Measurements from ENCODE around the gene FAM53B. TPM values are rescaled to one million over a fixed set of nuclear protein-coding genes. Genes with fewer than 3 reads are reported as not detected.

The FAM53B gene
- total RNA-seq, 1 donor from 2014 or later, result 17.5 TPM

DNA sequence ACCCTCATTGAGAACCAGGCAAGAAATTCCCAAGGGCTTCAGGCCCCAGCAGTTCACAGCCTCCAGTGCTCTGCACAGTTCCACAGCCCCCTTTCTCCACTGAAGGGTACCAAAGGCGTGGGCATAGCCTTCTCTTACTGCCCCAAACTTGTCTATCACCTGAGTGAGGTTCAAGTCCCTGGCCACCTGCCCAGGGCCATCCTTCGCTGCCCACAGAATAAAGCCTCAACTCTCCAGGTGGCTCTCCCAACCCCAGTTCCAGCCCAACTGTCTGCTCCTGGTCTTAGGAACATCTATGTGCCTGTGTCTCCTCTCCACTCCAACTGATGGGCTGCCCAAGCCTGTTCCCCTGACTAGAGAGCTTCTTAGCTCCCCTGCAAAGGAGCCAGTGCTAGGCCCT, 79.1 kb downstream of the FAM53B start:
- DNase-seq (ENCODE audit: low read depth, low spot score), result no peak

DNA sequence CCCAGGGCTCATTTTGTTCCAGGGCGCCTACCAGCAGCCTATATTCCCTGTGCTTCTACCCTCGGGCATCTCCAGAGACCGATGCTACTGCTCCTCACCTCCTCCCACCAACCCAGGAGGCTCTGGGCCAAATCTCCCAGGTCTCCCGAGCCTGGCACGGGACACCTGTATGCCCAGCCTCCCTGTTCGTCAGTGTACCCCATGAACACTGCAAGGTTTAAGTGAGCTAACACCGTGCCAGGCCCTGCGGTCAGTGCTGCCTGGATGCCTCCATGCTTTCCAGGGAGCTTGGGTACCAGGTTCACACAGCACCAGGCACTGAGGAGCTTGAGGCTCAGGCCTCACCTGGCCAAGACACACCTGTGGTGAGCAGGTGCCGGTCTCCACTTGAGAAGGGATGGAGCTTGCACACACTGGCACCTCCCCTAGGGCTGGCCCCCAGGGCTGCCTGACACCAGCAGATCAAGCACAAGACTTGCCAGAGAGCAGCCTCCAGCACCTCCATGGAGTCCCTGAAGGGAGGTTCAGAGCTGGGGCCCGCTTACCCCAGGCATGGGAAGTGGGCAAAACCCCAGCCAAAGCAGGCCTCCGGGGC, 80.3 kb downstream of the FAM53B start:
- DNase-seq (ENCODE audit: low read depth, low spot score), result no peak

DNA sequence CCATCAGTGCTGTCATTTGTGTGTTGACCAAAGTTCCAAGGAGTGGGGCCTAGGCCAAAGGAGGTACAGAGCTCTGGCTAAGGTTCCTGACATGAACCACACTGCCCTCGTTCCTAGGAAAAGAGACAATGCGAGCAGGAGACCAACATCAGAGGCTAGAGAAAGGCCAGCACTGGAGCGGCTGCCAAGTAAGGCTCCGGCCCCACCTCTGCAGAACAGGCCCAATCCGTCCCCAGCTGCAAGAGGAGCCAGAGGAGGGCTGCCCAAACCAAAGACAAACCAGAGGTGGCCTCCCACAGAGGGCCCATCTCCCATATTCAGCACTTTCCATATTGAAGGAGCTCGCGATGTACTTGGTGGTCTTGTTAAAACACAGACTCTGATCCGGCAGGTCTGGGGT, 81.0 kb downstream of the FAM53B start:
- DNase-seq (ENCODE audit: low read depth, low spot score), result no peak

DNA sequence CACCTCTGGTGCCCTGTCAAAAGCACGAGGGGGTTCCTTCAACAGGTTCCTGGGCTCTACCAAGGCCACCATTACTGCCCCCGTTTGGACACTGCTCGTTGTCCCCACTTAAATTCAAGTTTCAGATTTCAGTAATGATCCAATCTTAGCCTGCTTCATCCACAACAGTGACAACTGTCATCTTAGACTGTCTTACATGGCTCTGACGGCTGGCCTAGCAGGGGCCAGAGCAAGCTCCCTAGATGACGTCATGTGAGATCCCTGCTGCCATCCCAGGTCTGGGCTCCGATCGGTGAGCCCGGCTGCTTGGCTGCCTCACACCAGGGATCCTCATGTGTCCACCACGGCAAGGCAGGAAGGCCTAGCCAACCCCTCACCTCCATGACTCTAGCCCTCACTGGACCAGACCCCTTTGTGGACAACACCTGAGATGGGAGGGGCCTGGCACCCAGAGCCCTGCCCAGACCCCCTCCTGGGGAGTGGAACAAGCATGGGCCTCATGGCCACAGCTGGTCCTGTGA, 82.5 kb downstream of the FAM53B start:
- DNase-seq (ENCODE audit: low read depth, low spot score), result no peak

DNA sequence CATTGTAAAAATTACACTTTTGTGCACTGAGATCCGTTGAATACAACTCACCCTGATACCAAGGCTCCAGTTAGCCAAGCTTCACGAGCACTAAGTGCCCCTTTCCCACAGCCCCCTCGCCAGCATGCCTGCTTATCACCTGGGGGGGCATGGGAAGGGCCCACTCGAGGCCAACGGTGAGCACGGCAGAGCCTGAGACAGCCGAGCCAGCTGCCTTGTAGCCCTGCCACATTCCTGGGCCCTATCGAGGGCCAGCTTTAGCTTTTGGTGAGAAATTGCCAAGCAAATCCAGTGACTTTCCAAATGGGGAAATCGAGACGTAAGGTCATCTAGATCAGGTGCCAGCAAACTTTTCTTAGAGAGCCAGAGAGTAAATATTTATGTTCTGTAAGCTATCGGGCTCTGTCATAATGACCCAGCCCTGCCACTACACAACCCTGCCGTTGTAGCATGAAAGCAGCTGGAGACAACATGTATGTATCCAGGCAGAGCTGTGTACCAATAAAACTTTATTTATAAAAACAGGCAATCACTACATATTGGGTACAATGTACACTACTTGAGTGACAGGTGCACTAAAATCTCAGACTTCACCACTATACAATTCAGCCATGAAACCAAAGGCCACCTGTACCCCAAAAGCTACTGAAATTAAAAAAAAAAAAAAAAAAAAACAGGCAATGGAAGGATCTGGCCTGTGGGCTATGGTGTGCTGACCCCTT, 83.6 kb downstream of the FAM53B start:
- no peak for DNase-seq (ENCODE audit: low read depth, low spot score)

DNA sequence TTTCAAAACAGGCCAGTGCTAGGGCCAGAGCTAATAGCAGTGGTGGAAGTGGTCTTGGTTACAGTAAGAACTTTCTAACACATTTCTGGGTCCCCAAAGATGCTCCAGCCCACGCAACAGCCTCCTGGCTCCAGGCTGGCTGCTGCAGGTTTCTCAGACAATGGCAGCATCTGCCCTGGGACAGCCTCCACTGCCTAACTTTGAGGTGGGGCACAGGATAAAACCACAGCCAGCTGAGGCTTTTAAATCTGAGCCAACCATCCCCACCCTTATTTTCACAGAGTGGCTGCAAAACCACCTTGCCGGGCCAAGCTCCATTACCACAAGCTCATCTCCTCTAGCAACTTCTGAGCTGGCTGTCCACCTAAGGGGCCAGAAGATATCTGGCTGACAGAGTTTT, 84.8 kb downstream of the FAM53B start:
- no peak for DNase-seq (ENCODE audit: low read depth, low spot score)

DNA sequence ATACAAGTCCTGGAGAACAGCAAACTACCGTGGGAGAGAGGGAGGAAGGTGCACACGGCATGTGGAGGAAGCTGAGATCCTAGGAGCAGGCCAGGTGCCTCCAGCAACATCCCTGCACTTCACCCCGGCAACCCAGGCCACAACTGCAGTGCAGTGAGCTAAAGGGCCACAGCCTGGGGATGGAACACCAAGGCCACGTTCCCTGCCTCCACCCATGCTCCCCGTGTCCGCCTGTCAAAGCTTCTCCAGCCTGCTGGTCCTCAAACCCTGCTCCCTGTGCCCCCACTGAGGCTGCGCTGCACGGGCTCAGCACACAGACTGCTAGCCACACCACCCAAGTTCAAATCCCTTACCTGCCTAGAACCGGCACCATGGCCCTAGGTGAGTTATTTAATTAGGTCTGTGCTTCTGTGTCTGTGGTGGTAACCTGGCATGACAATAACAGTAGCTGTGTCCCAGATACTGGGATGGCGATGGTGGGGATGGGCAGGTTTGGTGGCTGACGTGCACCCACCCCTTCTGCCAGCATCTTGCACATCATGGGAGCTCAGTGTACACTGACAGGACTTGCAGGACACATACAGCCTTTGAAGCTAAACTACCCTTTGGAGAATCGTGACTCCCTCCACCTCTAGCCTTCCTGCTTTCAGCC, 85.5 kb downstream of the FAM53B start:
- no peak for DNase-seq (ENCODE audit: low read depth, low spot score)

DNA sequence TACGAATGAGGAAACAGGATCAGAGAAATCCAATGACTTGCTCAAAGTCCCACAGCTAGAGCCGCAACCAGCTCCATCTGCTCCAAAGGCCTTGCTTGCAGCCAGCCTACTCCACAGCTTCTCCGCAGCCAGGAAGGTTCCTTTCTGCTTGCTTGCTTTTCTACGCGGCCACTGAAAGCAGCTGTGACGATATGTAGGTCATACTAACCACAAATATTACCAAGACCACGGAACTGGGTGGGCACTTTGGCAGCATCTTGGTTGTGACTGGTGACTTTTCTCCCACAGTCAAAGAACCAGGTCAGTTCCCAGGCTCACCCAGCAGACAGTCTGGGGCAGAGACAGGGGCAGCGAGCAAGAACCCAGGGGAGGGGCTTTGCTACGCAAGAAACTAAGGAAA, 86.4 kb downstream of the FAM53B start:
- DNase-seq (ENCODE audit: low read depth, low spot score), result no peak

DNA sequence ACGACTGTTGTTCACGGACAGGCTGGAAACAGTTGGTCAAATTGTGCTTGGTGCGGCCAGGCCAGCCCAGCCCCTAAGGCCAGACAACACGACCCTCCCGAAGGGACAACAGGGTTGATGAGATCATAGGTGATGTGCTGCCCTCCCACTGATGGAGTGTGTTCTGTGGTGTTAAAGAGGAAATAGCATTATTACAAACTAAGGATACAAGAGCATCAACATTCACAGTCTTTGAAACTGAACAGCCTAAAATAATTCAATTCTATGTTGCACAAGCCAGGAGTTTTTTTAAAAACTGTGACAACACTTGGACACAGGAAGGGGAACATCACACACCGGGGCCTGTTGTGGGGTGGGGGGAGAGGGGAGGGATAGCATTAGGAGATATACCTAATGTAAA, 87.6 kb downstream of the FAM53B start:
- DNase-seq (ENCODE audit: low read depth, low spot score), result no peak

DNA sequence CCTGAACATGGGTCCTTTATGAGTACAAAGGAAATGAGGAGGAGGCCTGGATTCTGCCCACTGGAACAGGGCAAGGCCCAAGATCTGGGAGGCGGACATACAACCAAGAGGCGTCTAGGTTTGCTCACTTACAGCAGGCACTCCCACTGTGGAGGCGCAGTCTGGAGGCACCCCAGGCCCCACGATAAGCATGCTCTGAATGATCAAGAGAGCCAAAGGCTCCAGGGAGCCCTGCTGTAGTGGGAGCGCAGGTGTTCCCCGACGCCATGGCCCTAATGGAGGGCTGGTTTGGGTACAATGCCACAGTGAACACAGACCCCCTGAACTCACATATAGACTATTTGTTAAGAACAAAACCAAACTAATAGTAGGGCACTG, 88.1 kb downstream of the FAM53B start:
- DNase-seq (ENCODE audit: low read depth, low spot score), result no peak

DNA sequence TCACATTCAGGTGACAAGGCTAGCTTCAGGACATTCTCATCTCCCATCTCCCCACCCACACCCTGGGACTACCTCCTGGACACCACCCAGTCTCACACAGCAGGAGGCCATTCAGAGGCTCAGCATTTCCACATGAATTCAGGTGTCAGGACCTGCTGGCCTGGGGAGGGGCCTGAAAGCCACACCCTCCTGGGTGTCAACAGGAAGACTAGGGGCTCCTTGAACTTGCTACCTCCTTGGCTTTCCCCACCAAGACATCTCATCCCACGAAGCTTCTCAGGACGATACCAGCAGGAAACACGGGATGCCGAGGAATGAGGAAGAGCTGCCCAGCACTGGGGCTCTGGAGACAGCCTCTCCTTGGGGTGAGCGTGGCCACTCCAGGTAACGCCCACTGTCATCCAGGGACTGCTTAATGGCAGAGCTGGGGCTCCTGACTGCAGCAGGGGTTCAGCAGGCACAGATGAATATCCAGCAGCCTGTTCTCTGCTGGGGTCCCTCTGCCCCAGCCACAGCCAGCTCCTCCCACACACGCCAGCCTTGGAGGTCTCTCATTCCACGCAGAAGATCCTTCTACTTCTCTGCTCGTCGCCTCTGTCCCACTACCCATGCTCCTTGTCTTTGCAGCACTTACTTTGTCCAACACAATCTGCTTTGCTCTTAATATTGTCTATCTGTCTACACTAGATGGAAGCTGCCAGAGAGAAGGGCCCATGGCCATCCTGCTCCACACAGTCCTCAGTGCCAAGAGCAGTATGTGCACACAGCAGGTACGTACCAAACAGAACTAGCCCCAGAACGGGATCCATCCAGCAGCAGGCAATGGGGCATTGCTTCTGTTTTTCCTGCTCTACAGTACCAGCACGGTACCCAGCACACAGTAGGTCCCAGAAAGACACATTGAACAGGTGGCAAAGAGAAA, 88.7 kb downstream of the FAM53B start:
- DNase-seq (ENCODE audit: low read depth, low spot score), result no peak

DNA sequence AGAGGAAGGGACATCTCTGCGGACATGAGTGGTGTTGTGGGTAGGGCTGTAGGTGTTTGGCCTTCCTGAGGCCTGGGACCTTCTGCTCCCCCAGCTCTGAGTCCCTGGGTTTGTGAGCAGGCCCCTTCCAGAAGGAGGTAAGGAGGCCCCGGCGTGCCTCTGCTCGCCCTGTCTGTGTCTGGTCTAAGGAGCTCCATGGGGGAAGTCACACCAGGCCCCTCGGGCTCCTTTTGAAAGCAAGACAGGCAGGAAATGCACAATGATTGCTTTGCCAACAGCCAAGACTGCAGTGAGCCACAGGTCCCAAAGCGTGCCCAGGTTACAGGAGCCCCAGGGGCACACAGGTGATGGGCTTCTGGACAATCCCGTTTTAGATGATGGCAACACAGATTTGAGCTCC, 89.5 kb downstream of the FAM53B start:
- DNase-seq (ENCODE audit: low read depth, low spot score), result no peak

DNA sequence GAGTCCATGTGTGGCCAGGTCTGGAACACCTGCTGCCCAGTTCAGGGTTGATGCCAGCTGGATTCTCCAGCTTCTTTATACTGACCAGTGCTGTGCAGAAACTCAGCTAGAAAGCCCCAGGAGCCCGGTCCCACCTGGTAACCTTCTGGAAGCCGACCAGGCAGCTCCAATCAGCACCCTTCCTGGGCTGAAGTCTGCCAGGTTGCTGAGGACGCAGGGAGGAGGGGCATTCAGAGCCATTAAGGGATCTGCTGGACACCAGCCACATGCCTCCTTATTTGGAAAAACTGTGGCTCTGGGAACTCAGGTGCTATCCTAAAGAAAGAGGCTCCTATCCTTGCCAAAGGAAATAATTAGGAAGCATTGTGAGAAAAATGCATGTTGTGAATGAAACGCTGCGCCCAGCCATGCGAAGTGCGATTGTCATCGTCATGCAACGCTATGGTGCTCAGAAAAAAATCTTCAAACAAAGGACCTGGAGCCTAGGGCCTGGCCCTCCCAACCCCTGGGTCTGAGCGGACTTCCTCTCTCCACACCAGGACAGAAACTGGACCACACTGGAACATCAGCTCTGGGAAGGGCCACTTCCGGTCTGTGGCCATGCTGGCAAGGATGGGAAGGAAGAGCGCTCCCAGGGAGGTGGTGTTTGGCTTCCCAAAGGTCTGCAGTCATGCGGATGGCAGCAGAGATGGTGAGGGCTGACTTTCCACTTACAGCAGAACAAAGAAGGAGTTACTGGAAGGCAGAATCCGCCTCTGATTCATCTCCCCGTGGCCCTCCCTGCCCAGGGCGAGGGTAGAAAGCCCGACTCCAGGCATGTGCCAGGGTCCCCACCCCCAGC, 90.1 kb downstream of the FAM53B start:
- no peak for DNase-seq (ENCODE audit: low read depth, low spot score)

DNA sequence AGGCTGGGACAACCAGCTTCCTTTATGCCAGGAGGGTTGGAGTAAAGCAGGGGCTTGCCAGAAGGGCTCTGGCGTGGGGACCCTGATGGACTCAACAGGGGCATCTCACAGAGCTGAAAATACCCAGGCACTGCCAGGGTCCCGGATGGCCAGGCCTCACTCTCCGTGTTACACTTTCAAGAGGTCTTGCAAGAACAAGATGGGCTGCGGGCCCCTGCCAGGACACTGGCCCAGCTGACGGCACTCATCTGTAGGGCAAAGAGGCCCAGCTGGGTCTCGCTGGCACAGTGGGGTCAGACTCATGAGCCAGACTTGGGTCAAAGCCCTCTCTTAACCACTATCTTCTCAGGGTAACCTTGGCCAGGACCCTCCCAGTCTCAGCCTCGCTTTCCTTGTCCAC, 90.9 kb downstream of the FAM53B start:
- DNase-seq (ENCODE audit: low read depth, low spot score), result no peak

DNA sequence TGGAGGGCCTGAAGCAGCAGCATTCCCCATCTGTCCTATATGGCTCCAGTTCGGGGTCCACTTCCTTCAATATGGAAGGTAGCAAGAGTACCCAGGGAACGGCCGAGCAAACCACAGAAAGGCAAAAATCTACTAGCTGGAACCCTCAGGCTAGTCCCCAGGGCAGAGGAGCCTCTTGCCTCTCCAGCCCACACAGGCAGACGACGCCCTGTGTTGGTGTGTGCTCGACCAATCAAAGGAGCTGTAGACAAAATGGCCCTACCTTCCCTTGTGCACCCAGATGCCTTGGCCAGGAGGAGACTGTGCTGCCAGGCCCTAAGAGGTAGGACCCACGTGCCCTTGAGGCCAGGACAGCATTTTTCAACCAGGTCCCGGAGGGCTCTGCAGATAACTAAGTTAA, 91.5 kb downstream of the FAM53B start:
- DNase-seq (ENCODE audit: low read depth, low spot score), result no peak

DNA sequence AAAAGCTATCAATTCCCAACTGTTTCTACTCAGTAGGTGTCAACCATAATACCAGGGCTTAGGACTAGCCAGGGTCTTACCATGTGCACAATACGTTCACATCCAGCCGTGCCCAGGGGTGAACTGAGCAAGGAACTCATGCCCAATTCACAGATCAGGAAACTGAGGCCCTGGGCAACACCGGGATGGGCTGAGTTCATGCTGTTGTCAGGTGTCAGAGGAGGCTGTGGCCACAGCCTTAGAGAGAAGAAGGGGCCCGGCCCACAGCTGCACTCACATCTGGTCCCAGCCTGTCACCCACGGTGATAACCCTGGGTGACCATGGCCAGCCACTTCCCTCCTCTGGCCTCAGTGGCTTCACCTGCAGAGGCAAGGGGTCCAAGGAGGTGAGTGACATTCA, 92.0 kb downstream of the FAM53B start:
- DNase-seq (ENCODE audit: low read depth, low spot score), result no peak

DNA sequence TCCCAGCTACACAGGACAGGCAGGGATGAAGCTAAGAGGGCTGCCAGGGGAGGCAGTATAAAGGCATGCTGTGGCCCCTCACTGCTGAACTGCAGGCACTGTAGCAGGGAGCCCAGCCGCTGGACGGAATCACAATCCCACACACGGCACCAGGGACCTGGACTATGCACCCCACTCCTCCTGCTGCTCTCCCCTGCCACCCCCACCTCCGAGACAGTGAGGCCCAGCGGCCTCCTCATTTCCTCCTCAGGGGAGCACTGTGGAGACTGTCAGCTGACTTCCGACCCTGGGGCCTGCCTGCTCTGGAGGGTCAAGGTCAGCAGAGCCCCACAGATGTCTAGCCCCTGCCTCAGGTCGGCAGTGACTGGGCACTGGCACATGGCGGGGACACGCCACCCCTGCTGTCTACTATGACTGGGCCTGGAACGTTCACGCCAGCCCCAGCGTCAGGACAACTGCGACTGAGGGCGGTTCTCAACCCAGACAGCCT, 92.7 kb downstream of the FAM53B start:
- DNase-seq (ENCODE audit: low read depth, low spot score), result no peak

DNA sequence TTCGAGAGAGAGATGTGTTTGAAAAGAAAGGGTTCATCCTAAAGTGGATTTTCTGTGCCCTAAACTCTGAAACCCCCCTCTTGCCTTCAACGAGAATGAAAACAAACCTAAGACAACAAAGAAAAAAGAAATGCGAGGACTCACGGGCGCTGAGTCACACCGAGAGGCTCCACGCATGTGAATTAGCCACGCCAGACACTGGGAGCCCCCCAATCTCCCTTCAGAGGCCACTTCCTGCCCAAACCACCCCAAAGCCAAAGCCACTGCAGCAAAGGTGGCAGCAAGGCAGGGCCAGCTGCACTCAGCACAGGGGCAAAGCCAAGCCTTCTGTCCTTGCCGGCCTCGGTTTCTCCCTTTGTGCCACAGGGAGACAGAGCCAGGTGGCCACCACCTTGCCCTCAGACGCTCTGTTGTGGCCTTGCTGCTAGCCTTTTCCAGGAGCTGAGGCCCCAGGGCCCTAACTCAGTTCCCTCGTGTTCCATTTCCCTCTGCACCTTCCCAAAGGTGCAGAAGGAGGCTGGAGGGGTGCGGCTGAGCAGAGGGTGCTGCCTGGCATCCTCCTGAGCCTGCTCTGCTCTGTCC, 93.3 kb downstream of the FAM53B start:
- no peak for DNase-seq (ENCODE audit: low read depth, low spot score)

DNA sequence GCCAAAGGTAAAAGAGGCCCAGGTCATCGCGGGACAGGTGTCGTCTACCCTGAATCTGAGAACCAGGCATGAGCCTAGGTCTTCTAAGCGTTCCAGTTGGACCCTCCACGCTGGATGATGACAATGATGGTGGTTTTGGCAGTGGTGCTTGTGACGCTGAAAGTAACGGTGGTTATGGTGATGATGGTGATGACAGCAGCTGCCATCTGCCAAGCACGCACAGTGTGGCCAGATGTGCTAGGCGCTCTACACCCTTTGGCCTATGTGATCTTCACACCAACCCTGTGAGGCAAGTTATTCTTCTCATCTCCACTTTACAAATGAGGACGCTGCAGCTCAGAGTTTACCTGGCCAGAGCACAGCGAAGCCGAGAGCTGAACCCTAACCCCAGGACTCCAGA, 93.9 kb downstream of the FAM53B start:
- DNase-seq (ENCODE audit: low read depth, low spot score), result no peak

DNA sequence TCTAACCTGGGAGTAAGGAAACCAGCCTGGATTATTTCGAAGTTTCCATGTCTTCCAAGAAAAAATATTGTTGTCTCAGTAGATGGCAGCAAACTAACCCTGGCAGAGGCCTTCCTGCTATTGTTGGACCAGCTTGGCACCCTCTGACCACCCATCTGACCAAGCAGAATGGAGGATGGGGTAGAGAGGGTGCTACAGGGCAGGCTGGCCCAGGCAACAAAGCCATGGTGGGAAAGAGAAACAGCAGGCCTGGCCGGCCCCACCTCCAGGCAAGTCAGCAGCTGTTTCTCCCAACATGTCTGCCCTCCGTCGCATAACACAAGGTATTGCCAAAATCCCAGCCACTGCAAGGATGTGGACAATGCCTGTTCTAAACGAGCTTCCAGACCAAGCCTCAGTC, 95.0 kb downstream of the FAM53B start:
- no peak for DNase-seq (ENCODE audit: low read depth, low spot score)
